NCI-H1930 (cell line): ENCODE data around the gene XRCC3.
"Not testable (repeated sequence)": the region's sequence is repeated elsewhere in the genome, so short reads cannot be mapped to it uniquely, and the experiment has no call there.

ENCODE experiments used
- DNase-seq, 2 experiments: peaks; one replicate each; lab custom pipeline; 2025; lab: John Stamatoyannopoulos, UW

XRCC3 gene

GRCh38 chr14:103693515-103693914 is 21.7 kb downstream of the XRCC3 start:
- no peak for DNase-seq

DNA sequence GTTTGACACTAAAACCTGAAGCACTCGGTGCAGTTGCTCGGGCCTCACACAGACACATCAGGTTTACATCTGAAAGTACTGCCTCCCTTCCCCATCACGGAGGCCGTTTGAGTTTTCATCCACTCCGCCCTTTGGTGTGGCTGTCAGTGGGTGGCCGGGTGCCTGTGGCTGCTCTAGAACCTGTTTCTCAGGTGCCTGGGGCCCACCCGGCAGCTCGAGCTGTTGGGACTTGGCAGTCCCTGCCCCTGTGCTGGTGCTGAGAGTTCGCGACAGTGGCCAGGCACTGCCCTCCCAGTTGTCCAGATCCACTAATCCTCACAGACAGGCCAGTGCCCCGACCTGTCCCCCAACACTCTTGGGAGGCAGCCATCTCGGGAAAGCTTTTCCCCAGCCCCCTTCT is 22.4 kb downstream of the XRCC3 start:
- DNase-seq = no peak

DNA sequence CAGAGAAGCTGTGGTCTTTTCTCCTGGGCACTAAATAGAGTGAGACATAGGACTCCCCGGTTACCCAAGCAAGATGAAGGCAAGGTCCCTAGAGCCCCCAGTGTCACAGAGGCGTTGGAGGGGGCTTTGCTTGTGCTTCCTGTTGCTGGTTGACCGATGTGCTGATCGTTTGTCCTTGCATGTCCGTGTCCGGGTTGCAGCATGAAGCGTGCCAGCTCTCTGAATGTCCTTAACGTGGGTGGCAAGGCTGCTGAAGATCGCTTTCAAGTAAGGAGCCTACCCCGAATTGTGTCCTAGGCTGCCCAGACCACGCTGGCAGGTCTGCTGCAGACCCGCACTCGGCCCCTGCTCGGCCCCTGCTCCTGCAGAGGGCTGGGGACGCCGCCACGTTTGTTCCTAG is 23.1 kb downstream of the XRCC3 start:
- DNase-seq = no peak

DNA sequence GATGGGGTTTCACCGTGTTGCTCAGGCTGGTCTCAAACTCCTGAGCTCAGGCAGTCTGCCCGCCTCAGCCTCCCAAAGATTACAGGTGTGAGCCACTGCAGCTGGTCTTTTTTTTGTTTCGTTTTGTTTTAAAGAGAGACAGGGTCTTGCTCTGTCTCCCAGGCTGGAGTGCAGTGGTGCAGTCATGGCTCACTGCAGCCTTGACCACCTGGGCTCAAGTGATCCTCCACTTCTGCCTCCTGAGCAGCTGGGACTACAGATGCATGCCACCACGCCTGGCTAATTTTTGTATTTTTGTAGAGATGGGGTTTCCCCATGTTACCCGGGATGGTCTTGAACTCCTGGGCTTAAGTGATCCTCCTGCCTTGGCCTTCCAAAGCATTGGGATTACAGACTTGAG is 23.6 kb downstream of the XRCC3 start:
- not testable (repeated sequence) for DNase-seq

- DNase-seq = no peak
These were observed 24.9 kb downstream of the XRCC3 start for GRCh38 chr14:103690332-103690731.

GRCh38 chr14:103688906-103689902 is 26.0 kb downstream of the XRCC3 start:
- no peak for DNase-seq

DNA sequence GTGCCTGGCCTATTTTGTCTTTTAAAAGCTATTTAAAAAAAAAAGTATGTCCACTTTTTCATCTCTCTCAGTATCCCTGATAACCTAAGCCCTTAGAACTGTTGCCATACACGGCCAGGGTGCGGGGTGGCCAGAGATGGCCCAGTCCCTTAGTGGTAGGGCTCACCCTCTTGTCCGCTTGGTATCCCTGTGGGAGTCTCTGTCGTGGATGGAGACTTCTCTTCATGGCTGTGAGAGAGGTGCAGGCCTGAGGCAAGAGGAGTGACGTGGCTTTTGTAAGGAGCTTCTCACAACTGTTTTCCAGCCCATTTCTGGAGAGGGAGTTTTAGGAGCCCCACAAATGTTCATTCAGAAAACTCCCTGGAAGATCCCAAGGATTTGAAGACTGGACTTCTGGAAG is 26.8 kb downstream of the XRCC3 start:
- DNase-seq = no peak

DNA sequence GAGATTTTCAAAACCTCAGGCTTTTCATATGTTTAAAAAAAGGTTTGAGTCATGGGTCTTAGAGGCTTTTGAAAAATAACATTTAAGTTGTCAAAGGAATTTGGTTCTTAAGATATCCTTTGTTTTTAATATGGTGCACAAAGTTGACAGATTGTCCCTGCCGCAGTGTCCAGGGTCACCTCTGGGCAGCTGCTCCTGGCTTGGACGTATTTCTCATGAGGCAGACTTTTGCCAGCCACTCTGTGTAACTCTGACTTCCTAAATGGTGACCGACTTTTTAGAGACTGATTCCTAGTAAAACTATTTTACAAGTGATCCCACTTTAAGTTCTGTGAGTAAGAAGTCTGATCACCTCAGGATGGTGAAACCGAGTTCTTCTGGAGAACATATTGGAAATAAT is 27.5 kb downstream of the XRCC3 start:
- DNase-seq = no peak

- no peak for DNase-seq
These were observed 28.3 kb downstream of the XRCC3 start for GRCh38 chr14:103686831-103687485.

DNA sequence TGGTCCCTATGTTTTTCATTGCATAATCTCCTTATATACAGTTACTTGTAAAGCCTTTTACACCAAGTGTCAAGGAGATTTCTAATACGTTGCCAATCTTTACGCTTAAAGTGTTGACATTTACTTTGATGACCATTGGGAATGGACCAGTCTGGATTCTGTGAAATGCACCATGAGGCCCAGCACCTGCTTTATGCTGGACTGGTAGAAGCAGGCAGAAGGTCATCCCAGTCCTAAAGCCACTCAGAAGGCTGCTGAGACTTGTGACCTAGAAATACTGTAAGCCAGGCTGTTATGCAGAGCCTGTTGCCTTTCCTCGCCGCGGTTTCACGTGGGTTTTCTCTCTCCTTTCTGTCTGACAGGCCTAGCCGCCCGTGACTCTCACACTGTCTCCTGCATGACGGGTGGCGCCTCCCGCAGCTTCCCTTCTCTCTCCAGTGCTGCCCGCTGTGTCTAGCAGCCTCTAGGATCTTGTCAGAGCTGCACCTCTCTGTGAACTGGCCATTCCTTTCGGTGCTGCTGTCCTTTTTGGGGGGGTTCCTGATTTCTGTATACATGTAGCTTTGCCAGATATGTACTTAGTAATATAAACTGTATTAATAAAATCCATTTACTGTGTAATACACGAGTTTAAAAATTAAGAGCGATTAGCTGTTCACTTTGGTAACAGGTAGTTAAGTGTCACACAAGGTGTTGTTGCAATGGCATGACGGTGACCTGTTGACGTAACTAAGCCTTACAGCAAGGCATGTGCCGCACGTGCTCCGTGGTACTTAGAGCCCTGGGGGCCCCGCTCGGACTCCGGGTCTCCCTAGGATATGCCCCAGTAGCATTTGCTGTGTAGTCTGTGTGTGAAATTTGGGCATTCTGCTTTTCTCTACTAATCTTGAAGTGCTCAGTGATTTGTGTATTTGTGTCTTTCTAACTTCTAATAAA is 29.7 kb downstream of the XRCC3 start:
- DNase-seq = no peak

DNA sequence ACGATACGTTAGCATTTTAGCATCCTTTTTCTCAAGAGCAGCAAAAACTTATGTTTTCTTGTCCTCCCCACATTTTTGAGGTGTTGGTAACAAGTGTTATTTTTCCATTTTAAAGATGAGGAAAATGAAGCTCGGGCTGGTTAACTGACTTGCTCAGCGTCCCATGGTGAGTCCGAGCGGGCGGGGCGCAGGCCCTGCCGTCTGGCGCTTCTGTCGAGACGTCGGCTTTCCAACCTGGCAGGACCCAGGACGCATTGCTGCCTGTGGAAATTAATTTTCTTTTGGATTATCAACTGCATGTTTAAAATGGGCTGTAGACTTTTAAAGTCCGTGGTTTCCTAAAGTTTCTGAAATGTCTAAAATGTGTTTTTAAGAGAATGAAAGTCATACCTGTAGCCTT is 30.4 kb downstream of the XRCC3 start:
- no peak for DNase-seq

GRCh38 chr14:103684471-103684870 is 30.8 kb downstream of the XRCC3 start:
- DNase-seq = no peak

DNA sequence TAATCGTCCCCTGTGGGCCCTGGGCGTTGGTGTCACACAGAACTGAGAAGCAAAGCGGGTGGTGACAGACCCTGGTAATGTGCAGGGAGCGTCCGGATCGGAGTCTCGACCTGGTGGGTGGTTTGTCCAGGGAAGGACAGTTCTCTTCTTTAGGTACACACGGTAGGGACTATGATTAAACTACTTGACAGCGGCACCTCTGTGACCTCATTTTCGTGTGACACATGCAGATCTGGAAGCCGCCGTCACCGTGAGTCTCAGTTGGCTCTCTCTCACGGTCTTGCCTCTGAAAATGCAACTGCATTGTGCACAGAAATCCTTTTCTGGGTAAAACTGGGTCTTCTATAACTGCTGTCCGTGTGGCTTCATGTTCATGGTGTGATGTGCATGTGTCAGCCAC is 32.1 kb downstream of the XRCC3 start:
- DNase-seq = no peak

GRCh38 chr14:103680491-103681231 is 34.6 kb downstream of the XRCC3 start:
- DNase-seq = no peak

DNA sequence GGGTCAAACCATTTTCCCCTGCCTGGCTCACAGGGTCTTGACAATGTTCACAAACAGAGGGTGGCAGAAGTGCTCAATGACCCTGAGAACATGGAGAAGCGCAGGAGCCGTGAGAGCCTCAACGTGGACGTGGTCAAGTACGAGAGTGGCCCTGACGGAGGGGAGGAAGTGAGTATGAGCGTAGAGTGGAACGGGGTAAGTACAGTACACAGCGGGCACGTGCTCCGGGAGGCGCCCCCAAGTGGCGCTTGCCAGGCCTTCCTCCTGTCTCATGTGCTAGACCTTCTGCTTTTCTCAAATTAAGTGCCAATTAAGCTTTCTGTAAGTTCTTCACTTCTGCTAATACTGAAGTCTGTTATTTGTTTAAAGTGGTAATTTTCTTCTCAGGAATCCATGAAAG is 35.9 kb downstream of the XRCC3 start:
- no peak for DNase-seq

DNA sequence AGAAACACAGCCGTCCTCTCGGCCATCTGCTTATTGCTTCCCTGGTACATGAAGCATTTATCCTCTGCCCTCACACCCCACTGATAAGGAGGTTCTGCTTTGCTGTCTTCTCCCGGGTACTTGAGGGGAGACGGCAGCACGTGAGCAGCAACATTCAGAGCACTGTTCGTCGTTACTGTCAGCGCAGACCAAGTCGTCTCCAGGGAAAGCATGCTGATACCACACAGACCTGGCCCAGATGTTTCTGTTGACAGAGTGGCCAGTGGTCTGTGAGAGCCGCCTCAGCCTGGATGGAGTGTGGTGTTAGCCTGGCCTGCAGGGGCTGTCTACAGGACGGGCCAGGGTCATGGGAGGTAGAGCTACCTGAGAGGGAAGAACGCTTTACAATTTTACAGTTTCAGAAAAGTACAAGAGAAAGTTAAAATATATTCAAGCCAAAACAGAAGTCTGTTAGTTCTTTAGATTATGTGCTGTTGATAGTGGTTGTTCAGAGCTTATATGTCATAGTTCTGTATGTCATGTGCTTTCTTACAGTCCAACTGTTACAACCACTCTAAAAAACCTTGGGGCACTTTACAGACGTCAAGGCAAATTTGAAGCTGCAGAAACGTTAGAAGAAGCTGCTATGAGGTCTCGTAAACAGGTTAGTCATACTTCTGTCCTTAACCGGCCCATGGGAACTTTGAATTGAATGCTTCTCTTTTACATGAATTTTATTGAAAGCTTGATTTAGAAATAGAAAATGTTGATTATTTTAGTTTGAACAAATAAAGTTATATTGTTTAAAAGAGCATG is 38.2 kb downstream of the XRCC3 start:
- DNase-seq = no peak

DNA sequence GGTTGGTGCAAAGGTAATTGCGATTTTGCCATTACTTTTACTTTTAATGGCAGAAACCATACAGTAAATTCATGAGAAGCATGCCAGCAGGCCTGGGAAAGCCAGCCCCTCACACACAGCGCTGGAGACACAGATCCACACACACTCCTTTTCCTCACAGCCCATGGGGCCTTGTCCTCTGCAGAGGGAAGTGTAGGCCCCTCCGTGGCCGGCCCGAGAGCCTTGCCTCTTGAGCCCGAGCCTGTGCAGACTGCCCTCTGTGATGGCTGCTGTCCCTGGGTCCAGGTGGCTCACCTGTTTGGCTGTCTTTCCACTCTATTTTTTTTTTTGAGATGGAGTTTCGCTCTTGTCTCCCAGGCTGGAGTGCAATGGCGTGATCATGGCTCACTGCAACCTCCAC is 39.3 kb downstream of the XRCC3 start:
- no peak for DNase-seq

- DNase-seq = no peak
These were observed 43.3 kb downstream of the XRCC3 start for GRCh38 chr14:103671911-103672310.

DNA sequence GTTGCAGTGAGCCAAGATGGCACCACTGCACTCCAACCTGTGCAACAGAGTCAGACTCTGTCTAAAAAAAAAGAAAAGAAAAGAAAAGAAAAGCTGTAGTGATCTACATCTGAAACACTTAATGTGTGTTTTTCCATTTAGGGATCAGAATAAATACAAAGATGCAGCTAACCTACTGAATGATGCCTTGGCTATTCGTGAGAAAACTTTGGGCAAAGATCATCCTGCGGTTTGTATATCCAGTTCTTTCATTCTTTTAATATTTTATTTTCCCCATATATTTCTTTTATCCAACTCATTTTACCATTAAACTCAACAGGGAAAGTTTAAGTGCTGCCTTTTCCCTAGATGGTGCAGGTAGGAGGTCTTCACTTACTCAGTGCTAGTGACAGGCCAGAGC is 45.9 kb downstream of the XRCC3 start:
- DNase-seq = no peak

DNA sequence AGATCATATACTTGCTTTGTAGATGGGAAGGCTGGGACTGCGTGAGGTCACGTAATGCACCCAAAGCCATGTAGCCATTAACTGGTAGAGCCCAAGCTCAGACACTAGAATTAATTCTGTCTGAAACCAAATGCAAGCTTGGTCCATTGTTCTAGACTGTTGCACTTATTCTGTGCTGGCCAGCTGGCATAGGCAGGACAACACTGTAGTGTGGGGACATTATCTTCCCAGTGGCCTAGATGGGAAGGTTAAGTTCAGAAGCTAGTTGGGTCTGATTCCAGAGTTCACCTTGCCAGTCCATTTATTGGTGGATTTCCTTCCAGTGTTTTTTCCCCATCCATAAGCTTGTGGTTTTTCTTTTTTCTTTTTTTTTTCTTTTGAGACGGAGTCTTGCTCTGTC is 47.1 kb downstream of the XRCC3 start:
- no peak for DNase-seq

- no peak for DNase-seq
These were observed 47.6 kb downstream of the XRCC3 start for GRCh38 chr14:103667671-103668070.
